ENCODE data around the gene TMOD3. TPM values are rescaled to one million over a fixed set of nuclear protein-coding genes. Genes with fewer than 3 reads are reported as not detected.
"Not testable (repeated sequence)": the region's sequence is repeated elsewhere in the genome, so short reads cannot be mapped to it uniquely, and the experiment has no call there.

The TMOD3 gene
- total RNA-seq, 1 experiment from 2014 or later, result 50.0 TPM

DNA sequence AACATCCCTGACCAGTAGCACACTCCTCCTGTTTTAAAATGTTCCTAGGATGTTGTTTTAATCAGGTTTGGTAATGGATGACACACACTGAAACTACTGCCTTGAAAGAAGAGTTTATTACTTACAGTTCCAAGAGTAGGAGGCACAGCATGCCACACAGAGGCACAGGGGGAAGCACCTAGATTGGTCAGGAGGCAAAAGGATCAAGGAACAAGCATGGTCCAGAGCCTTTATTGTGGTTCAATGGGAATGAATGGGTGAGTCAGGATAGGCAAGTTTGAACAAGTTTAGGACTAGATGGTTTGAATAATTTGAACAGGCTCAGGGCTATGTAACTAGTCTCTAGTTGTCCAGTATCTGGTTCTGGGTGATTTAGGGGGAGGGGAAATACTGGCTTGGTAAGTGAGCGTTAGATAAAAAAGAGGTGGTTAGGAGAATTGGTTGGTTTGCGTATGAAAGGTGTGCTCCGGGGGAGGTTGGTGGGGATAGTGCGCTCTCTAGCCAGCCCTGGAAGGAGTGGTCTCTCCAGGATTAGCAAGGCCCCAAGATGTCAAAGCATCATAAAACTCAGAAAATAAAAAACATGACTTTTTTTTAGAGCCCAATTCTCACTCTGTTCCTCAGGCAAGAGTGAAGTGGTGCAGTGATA, 35.1 kb downstream of the TMOD3 start:
- peak; percentile 50 for DNase-seq (ENCODE audit: low read depth)

DNA sequence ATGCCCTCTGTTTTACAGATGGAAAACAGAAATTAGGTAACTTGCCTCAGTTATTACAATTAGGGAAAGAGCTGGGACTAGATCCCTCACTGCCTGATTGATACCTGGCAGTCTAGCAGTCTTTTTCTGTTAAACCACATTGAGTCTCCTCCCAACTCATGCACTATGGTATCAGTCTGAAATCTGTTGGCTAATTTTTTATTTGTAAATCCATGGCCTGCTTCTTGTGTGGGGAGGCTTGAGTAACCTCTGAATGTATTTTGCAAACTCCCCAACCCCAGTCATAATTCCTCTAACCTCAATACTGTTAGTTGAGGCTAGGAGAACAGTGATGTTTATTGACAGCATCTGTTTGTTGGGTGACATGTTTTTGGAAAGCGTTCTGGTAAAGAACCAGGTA, 35.9 kb downstream of the TMOD3 start:
- DNase-seq (ENCODE audit: low read depth), result no peak

DNA sequence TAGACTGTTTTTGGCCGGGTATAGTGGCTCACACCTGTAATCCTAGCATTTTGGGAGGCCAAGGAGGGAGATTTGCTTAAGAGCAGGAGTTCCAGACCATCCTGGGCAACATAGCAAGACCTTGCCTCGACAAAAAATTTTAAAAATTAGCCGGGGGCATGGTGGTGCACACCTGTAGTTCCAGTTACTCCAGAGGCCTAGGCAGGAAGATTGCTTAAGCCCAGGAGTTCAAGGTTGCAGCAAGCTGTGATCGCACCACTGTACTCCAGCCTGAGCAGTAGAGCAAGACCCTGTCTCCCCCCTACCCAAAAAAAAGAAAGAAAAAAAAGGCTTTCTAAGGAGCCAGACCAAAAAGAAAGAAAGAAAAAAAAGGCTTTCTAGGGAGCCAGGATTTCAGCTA, 36.7 kb downstream of the TMOD3 start:
- DNase-seq (ENCODE audit: low read depth), result no peak

DNA sequence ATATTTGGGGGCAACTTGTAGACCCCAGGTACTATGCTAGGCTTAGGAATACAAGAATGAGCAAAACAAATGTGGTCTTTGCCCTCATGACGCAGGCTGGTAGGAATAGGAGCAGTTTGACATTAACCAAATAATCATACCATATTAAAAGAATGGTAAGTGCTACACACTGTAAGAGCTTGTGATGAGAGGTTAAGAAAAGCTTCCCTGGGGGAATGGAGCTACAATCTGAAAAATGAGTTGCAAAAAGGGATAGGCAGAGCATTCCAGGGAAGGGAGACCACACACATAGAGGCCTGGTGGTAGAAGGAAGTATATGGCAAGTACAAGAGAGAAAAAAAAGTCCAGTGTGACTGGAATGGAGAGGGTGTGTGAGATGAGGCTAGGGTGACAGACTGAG, 37.3 kb downstream of the TMOD3 start:
- peak; percentile 20 for DNase-seq (ENCODE audit: low read depth)

DNA sequence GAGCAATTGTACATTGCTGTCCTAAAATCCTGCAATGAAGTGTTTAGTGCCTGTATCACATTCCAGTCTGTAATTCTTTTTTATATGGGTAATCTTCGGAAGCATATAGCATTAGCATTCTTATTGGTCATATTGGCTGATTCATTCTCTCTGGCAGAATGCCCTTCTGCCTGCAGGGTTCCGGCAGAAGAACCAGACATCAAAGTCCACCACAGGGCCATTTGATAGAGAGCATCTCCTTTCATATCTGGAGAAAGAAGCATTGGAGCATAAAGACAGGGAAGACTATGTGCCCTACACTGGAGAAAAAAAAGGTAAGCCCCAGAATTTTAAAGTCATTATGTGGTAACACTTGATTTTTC, 39.6 kb downstream of the TMOD3 start:
- peak; percentile 88 for DNase-seq (ENCODE audit: low read depth)

DNA sequence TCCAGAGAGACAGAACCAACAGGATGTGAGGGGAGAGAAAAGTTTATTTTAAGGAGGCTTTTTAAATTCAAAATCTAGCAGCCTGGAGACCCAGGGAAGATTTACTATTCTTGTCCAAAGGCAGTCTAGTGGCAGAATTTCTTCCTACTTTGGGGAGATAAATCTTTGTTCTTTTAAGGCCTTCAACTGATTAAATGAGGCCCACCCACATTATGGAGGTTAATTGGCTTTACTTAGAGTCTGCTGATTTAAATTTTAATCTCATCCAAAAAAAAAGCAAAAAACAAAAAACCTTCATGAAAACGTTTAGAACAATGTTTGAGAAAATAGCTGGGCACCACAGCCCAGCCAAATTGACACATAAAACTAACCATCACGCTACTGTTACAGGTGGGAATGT, 41.3 kb downstream of the TMOD3 start:
- DNase-seq (ENCODE audit: low read depth), result no peak

DNA sequence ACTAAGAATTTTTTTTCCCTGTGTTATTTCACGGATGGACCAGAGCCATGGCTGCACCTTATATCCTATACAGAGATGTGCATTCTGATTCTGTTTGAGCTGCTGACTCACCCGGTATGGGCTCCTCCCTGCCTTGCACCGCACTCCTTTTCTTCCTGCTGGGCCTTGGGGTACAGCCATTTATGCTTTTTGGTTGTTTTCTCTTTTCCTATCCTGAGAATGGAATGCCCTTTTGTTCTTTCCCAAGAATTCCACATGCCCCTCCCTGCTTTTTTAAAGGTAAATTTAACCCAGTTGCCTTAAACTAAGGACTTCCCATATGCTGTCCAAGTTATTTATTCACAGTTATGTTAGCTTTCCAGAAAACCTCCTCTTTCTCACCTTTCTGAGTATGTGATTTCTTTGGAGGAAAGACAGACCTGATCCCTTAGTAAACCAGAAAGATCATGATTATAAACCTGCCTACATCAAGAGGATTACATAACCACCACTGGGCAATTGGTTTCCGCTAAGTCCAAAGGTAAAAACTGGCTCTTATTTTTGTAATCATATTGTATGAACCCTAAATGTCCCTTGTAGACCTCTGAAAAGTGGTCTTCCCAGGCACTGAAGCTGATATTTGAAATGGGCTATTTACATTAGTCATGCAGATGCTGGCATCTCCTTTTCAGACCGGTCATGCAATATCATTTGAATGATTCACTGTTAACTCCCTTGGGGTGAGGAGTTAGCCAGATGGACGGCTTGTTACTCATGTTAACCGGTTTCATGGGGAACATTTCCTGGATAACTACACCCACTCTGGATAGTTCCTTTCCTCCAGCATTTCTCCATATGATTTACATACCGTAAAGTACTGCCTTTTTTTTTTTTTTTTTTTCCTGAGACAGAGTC, 45.5 kb downstream of the TMOD3 start:
- peak; percentile 95 for DNase-seq (ENCODE audit: low read depth)

DNA sequence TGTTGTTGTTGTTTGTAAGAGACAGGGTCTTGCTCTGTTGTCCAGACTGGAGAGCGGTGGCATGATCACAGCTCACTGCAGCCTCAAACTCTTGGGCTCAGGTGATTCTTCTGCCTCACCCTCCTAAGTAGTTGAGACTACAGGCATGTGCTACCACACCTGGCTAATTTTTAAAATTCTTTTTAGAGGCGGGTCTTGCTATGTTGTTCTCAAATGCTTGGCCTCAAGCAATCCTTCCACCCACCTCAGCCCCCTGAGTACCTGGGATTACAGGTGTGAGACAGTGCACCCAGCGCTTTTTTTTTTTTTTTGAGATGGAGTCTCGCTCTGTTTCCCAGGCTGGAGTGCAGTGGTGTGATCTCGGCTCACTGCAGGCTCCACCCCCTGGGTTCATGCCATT, 46.7 kb downstream of the TMOD3 start:
- DNase-seq (ENCODE audit: low read depth), result no peak

DNA sequence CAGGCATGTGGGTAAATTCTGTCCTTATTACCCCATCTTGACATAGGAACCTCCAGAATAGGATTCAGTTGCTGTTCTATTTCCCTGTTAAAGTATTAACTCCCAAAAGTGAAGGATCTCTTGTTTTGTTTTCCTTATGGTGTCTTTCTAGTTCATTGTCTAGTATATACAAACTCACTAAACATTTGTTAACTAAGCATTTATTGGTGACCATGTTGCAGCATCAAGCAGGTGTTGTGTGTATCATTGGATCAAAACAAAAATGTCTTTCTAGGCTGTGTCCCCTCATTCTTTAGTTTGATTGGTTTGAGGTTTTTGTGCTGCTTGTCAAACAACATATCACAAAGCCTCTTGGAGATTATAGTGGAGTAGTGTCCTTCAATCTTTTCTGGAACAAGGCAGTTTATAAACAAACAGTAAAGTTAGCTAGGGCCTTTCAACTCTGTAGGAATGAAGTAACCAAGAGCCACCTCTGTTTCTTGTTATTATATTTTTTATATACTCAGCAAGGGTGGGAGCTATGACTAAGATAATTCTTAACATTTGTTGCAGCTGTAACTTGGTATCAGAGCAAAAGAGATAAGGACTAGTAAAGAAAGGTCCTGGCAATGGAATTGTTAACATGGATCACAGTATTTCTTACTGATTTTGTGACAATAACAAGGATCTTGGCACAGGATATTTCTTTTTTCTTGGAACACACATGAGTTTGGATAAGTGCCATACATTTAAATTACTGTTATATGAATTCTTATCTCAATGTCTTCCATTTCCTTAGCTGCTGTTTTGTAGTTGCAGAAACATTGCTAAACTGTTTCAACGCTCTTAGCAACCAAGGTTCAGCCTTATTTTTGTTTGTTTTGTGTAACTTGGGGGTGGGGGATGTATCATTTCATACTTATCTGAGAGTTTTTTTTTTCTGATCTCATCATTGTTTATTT, 49.3 kb downstream of the TMOD3 start:
- DNase-seq (ENCODE audit: low read depth), result peak; percentile 78

DNA sequence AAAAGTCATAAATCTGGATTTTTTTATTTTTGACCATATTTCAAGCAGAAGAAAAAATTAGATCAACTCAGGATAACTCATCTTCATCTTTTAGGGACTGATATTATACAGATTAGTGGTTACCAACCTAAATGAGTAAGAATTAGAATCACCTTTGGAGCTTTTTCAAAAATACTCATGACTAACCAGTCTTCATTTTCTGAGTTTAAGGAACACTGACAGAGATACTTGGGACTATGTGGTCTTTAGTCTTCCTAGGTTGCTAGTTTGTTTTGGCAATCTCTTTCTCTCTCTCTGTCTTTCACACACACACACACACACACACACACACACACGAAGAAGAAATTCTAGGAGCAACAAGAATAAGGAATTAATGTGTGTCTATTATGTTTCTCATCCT, 50.1 kb downstream of the TMOD3 start:
- DNase-seq (ENCODE audit: low read depth), result peak; percentile 59

DNA sequence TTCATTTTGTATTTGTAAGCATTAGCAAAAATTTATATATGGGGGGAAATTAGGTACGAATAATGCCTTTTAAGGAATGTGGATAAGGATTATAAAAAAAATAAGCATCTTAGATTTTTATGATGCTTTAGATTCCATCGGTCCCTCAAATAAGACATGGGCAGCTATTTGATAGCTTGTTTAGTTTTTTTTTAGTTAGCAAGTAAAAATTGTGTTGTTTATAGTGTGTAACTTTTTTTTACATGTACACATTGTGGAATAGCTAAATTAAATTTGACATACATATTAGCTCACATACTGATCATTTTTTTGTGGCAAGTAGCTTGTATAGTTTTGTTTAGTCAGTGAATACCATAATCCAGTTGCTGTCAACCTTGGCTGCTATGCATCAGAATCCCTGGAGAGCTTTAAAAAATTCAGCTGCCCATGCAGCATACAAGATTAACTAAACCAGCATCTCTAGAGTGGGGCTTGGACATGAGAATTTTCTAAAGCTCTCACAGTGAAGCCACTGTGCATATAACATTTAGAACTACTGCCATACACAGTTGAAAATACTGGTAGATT, 53.9 kb downstream of the TMOD3 start:
- DNase-seq (ENCODE audit: low read depth), result no peak

DNA sequence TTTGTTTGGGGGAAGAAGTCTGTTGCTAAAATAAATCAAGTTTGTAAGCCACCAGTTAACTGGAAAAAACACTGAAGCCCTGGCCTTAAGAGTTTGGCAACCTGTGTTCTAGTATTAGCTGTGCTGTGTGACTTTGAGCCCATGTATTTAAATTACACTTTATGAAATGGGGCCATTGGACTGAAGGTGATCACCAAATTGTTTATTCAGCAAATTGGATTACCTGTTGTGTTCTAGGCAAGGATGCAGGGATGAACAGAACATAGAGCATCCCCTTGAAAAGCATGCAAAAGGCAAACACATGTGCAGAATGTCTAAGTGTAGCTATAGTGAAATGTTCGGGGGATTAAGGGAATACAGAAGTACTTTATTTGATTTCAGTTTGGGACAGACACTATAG, 54.6 kb downstream of the TMOD3 start:
- DNase-seq (ENCODE audit: low read depth), result no peak

DNA sequence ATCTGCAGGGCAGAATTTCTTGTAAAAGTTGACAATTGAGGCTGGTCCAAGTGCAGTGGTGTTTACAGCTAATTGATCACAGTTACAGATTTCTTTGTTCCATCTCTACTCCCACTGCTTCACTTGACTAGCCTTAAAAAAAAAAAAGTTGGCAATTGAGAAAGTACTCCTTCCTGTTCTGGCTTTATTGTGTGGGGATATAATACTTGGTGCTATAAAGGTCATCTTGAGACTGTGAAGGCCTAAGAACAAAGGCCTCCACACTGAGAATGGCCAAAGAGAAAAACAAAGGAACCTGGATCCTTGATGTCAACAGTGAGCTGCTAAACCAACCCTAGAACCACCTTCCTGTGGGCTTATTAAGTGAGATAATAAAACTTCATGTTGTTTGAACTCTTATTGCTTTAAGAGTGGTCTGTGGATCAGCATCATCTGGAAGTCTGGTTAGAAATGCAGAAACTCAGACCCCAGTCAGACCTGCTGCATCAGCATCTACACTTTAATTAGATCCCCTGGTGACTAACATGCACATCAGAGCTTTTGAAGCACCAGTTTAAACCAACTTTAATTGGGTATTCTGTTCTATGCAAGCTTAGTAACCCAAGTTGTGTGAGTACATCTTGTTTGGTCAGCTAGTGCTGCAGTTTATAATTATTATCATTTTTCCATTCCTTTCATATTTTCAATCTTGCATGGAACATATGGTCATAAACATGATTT, 55.2 kb downstream of the TMOD3 start:
- DNase-seq (ENCODE audit: low read depth), result peak; percentile 61

DNA sequence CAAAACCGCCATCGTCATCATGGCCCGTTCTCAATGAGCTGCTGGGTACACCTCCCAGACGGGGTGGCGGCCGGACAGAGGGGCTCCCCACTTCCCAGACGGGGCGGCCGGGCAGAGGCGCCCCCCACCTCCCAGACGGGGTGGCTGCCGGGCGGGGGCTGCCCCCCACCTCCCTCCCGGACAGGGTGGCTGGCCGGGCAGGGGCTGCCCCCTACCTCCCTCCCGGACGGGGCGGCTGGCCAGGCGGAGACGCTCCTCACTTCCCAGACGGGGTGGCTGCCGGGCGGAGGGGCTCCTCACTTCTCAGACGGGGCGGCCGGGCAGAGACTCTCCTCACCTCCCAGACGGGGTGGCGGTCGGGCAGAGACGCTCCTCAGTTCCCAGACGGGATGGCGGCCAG, 56.3 kb downstream of the TMOD3 start:
- not testable (repeated sequence) for DNase-seq (ENCODE audit: low read depth)

DNA sequence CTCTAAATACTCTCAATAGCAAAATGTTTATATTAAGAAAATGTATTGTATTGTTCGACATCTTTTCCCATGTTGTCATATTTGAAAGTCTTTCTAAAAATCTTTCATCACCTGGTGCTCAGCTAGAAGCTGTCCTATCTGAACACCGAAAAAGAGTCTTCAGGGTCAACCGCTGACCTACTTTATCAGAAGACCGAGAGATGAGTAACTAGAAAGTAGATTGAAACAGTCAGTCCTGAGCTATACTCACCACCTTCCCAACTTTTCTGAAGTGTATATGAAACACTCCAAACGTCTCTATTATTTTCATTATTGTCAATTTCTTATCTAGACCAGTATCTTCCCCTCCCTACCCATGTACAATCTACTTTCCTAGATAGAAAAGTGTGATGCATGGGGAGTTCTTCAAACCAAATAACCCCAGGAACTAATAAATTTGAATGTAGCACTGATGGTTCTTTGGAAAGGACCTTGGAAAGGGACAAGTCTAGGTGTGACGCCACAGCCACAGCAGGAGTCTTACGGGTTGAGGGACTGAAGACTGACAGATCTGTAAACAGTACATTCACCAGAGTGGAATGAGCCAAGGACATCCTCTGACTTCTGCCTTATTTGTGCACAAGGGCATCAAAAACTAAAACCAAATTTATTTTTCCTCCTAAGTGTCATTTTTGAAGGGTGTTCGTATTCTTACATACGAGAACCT, 58.6 kb downstream of the TMOD3 start:
- peak; percentile 30 for DNase-seq (ENCODE audit: low read depth)

DNA sequence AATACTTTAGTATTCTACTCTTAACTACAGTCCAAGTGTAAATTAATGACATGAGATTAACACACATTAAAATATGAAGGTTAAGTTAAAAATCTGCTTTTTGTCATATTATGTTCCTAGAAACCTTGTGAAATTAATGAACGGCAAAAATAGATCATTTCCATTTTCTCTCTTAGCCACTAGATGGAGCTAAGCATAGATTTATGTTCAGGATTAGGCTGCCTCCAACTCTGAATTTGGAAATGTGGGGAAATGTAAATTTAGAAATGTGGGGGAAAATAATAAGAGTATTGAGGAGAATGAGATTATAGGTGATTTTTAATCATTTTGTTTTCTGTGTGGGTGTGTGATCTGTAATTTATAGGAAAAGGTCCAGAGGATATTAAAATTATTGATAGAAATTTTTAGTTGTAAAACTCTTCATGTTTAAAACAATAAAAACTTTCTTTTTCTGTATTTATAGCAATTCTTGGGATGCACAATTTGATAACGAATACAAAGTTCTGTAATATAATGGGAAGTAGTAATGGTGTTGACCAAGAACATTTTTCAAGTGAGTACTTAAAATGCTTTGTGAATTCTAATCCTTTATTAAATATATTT, 59.2 kb downstream of the TMOD3 start:
- peak; percentile 21 for DNase-seq (ENCODE audit: low read depth)

DNA sequence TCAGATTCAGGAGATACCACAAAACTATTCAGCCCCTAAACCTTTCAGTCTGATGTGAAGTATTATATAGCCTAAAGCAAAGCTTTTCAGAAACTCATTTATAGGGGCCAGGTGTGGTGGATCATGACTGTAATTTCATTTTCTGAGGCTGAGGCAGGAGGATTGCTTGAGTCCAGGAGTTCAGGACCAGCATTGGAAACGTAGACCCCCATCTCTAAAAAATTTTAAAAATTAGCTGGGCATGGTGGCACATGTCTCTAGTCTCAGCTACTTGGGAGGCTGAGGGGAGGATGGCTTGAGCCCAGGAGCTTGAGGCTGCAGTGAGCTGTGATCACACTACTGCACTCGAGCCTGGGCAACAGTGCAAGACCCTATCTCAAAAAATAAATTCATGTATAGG, 60.0 kb downstream of the TMOD3 start:
- no peak for DNase-seq (ENCODE audit: low read depth)

DNA sequence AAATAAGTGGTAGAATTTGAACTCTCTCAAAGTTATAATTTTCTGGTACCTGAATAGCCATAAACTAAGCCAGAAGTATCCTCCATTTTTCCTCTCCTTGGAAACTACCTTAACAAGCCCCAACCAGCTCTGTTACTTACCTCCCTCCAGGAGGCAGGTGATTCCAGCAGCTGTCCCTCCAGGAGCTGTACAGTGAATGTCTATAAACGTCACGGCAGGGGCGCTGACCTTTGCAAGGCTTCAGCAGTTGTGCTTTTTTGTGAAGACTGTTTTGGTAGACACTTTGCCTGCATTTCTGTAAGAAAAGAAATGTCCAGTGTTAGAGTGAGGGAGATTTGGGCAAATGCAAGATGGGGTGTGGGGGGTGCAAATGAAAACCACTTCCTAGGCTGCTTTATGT, 75.0 kb downstream of the TMOD3 start:
- DNase-seq (ENCODE audit: low read depth), result no peak

DNA sequence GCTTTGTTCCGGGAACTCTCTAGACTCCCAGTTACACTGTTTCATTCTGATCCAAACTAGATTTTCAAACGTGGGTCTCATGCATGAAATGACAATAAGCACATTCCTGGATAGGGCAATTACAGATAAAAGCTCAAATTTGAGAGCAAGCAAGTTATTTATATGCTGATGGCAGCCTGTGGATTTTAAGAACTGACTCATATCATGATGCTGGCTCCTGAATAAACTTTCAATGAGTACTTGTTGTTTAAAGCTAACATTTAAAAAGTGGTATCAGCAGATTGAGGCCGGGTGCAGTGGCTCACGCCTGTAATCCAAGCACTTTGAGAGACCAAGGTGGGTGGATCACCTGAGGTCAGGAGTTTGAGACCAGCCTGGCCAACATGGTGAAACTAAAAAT, 75.5 kb downstream of the TMOD3 start:
- peak; percentile 27 for DNase-seq (ENCODE audit: low read depth)
